Measurements from ENCODE around the gene KRT3. TPM values are rescaled to one million over a fixed set of nuclear protein-coding genes. Genes with fewer than 3 reads are reported as not detected.

Gene KRT3
- total RNA-seq, 2 donors from 2014 or later, result not detected

DNA sequence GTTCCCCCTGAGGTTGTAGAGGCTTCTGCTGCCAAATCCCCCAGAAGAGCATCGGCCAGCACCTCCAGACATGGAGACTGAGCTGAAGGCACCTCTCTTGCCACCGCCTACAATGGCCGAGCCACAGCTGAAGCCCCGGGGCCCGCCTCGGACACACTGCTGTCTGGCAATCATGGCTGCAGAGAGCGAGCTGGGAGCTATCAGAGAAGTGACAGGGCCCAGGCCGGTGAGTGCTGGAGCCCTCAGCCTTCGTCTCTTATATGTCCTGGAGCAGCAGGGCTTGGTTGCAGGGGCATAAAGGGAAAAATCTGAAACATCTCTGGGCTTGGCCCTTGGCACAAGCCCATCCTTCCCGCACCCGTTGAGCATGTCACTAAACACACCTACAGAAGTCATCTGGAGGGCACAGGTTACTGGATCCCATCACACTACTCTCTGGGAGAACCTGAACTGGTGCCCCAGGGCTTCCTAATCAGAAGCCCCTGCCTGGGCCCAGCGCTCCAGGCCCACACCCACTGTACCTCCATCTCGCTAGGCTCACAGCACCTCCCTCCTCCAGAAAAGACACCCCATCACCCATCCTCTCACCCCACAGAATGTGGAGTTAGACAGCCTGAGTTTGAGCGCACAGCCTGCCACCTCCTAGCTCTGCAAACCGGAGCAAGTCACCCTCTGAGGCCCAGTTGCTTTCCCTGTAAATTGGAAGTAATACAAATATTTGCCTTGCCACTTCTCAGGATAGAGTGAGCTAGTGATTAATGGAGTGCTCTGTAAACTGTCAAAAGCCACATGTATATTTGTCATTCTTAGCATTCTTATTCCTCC is 18.2 kb upstream of the KRT3 start, which contains the start of gene KRT4:
Gene KRT4, minus strand, starts transcription at position 232 of the 825 bp plus-strand sequence. Its CDS starts 58 bp downstream, at position 174.
- Histone ChIP-seq H3K4me1 (no peaks in the 10 kb centered on the region), H3K4me3 (no peak within 1 kb of the TSS), H3K9ac (ENCODE audit: low read depth in 2 of 2, low read length in 2 of 2) (no peak within 1 kb of the TSS), H3K27ac (no peak within 1 kb of the TSS), H3K36me3 (no peaks in the 10 kb centered on the region), H3K27me3 (no peaks in the 10 kb centered on the region), H3K9me3 (no peaks in the 10 kb centered on the region)
- DNase-seq, result no peak
- TF ChIP-seq, protein P1, sequence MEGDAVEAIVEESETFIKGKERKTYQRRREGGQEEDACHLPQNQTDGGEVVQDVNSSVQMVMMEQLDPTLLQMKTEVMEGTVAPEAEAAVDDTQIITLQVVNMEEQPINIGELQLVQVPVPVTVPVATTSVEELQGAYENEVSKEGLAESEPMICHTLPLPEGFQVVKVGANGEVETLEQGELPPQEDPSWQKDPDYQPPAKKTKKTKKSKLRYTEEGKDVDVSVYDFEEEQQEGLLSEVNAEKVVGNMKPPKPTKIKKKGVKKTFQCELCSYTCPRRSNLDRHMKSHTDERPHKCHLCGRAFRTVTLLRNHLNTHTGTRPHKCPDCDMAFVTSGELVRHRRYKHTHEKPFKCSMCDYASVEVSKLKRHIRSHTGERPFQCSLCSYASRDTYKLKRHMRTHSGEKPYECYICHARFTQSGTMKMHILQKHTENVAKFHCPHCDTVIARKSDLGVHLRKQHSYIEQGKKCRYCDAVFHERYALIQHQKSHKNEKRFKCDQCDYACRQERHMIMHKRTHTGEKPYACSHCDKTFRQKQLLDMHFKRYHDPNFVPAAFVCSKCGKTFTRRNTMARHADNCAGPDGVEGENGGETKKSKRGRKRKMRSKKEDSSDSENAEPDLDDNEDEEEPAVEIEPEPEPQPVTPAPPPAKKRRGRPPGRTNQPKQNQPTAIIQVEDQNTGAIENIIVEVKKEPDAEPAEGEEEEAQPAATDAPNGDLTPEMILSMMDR (IDR thresholded peaks at IDR 0.05), result no peak
- intact Hi-C loops (cut with DNase I), result no loop called here

DNA sequence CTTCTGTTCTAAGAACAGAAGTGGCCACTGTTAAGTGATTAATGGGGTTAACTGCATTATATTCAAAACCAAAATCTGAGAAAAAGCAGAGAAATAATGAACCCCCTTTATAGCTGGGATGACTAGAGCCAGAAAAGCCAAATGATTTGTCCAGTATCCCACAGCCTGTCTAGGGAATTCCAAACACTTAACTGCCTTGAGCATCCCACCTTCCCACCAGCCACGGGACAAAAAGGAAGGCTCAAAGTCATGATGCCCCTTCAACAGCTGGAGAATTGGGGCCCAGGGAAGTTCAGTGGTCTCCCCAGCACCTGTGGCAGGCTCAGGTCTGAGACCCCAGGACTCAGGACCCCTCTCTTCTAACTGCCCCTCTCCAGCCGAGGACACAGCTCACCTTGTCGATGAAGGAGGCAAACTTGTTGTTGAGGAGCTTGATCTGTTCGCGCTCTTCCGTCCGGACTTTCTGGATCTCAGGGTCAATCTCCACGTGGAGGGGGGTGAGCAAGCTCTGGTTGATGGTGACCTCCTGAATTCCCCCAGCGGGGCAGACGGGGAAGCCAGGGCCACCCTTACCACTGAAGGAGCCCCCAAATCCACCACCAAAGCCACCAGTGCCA is 17.4 kb upstream of the KRT3 start:
- intact Hi-C loops (cut with DNase I), result no loop called here
- H3K36me3 ChIP-seq, result no peaks in the 10 kb centered on the region
- H3K4me1 ChIP-seq, result no peaks in the 10 kb centered on the region
- H3K9me3 ChIP-seq, result no peaks in the 10 kb centered on the region
- H3K9ac ChIP-seq (ENCODE audit: low read depth in 2 of 2, low read length in 2 of 2), result no peak overlapping the region
- no peak for DNase-seq
- TF ChIP-seq, protein P1 (IDR thresholded peaks at IDR 0.05), result no peak
- no peak overlapping the region for H3K4me3 ChIP-seq
- no peak overlapping the region for H3K27ac ChIP-seq
- H3K27me3 ChIP-seq, result no peaks in the 10 kb centered on the region

DNA sequence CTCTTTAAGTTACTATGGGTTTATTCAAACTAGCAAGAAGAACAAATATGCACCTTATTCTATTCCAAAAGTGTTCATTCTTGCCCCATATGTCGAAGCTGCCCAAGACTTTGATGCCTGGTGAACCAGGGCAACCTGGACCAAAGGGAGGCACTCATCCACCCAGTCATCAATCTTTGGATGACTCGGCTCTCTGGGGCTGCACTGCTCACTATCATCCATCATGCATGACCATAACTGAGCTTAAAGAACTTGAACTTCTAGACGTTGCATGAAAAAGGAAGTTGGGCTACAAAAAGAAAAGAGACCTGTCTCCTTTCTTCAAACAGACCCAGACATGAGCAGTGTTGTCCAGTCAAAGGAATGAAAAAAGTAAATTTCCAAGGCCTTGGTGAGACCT is 16.8 kb upstream of the KRT3 start:
- H3K27me3 ChIP-seq, result no peaks in the 10 kb centered on the region
- H3K27ac ChIP-seq, result no peak overlapping the region
- no peak overlapping the region for H3K4me3 ChIP-seq
- DNase-seq, result no peak
- intact Hi-C loops (cut with DNase I), result no loop called here
- no peaks in the 10 kb centered on the region for H3K36me3 ChIP-seq
- no peaks in the 10 kb centered on the region for H3K9me3 ChIP-seq
- no peaks in the 10 kb centered on the region for H3K4me1 ChIP-seq
- TF ChIP-seq, protein P1 (IDR thresholded peaks at IDR 0.05), result no peak
- H3K9ac ChIP-seq (ENCODE audit: low read depth in 2 of 2, low read length in 2 of 2), result no peak overlapping the region

DNA sequence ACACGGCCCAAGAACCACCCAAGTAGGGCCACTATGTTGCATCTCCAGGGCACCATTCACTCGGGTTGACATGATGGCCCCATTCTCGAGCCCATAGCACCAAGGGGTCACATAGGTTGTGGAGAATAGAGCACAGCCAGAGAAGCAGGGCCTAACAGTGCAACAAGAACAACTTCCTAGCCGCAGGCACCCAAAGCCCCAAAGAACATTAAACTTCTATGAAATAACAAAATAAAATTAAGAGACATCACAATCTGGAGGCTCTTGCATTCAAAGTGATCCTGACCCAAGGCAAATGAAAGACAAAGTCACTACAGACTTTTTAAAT is 16.1 kb upstream of the KRT3 start:
- Histone ChIP-seq H3K36me3 (no peaks in the 10 kb centered on the region), H3K4me3 (no peak overlapping the region), H3K9me3 (no peaks in the 10 kb centered on the region), H3K4me1 (no peaks in the 10 kb centered on the region), H3K27me3 (no peaks in the 10 kb centered on the region), H3K9ac (ENCODE audit: low read depth in 2 of 2, low read length in 2 of 2) (no peak overlapping the region), H3K27ac (no peak overlapping the region)
- TF ChIP-seq, protein P1 (IDR thresholded peaks at IDR 0.05), result no peak
- intact Hi-C loops (cut with DNase I), result no loop called here
- DNase-seq, result no peak

DNA sequence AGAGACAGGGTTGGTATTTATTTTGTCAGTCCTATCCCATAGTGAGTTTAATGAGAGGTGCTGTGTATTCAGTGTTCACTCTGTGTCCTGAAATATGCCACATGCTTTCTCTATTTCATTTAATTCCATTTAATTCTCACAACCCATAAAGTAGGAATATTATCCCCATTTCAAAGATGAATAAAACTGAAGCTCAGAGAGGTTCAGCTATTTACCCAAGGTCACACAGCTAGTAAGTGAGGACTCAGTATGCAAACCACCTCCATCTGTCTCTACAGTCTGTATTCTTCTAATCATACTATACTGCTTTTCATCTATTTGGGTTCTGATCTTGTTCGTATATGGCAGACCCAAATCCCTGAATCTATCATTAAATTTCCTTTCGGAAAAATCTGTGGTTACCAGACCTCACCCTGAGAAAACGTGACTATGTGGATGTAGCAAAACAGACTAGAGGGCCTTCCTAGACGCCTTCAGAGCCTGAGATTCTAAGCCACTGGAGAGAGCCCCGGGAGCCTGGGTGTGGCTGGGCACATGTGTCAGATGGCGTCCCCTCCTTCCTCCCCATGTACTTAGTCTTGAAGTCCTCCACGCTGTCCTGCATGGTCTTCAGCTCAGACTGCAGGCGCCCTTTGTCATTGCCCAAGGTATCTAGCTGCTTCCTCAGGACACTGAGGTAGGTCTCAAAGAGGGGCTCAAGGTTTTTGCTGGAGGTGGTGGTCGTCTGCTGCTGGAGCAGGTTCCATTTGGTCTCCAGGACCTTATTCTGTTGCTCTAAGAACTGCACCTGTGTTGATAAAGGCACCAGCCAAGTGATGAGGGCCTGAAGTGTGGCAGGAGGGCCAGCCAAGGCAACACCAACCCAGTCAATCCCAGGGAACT is 15.5 kb upstream of the KRT3 start:
- H3K27ac ChIP-seq, result no peak overlapping the region
- no peaks in the 10 kb centered on the region for H3K27me3 ChIP-seq
- intact Hi-C loops (cut with DNase I), result no loop called here
- DNase-seq, result no peak
- no peaks in the 10 kb centered on the region for H3K4me1 ChIP-seq
- TF ChIP-seq, protein P1 (IDR thresholded peaks at IDR 0.05), result no peak
- no peaks in the 10 kb centered on the region for H3K36me3 ChIP-seq
- H3K4me3 ChIP-seq, result no peak overlapping the region
- H3K9me3 ChIP-seq, result no peaks in the 10 kb centered on the region
- H3K9ac ChIP-seq (ENCODE audit: low read depth in 2 of 2, low read length in 2 of 2), result no peak overlapping the region

All from colonic mucosa (tissue), 4 donors.